Measurements from ENCODE around the gene HADH.
"Not testable (repeated sequence)": the region's sequence is repeated elsewhere in the genome, so short reads cannot be mapped to it uniquely, and the experiment has no call there.

HADH gene

GRCh38 chr4:107989537-107990386 is at the start of gene HADH:
Gene HADH (plus strand): TSS chr4:107989889. CDS start chr4:107989933, 44 bp downstream.
- Histone ChIP-seq H3K4me1 (ENCODE audit: control insufficient read depth, insufficient read depth, low read length) (peaks cover 13% of the 10 kb centered on the region), H3K9ac (ENCODE audit: low read depth, low read length) (peak within 1 kb of the TSS; percentile 86)

GRCh38 chr4:107945809-107946208 is 43.9 kb upstream of the HADH start:
- Histone ChIP-seq H3K4me3 (ENCODE audit: low read depth, low read length) (no peak overlapping the region), H3K27ac (ENCODE audit: low read depth, low read length) (no peak overlapping the region), H3K27me3 (ENCODE audit: control insufficient read depth, insufficient read depth, low read length) (no peaks in the 10 kb centered on the region), H3K4me1 (ENCODE audit: control insufficient read depth, insufficient read depth, low read length) (no peaks in the 10 kb centered on the region), H3K36me3 (ENCODE audit: control insufficient read depth, insufficient read depth, low read length) (peaks cover 29% of the 10 kb centered on the region), H3K9me3 (ENCODE audit: control insufficient read depth, insufficient read depth, low read length) (no peaks in the 10 kb centered on the region), H3K9ac (ENCODE audit: low read depth, low read length) (no peak overlapping the region)

More at GRCh38 chr4:107989537-107990386, at the start of gene HADH:
- peak within 1 kb of the TSS; percentile 93 for H3K4me3 ChIP-seq (ENCODE audit: low read depth, low read length)
- H3K27me3 ChIP-seq (ENCODE audit: control insufficient read depth, insufficient read depth, low read length) = 0 out of 2 replicates have a peak, but pooled peaks cover 7% of the 10 kb centered on the region
- H3K27ac ChIP-seq (ENCODE audit: low read depth, low read length) = peak within 1 kb of the TSS; percentile 50
- H3K9me3 ChIP-seq (ENCODE audit: control insufficient read depth, insufficient read depth, low read length) = no peaks in the 10 kb centered on the region
- no peaks in the 10 kb centered on the region for H3K36me3 ChIP-seq (ENCODE audit: control insufficient read depth, insufficient read depth, low read length)

- peaks cover 30% of the 10 kb centered on the region for H3K36me3 ChIP-seq (ENCODE audit: control insufficient read depth, insufficient read depth, low read length)
Observed at GRCh38 chr4:107950746-107951540, 38.7 kb upstream of the HADH start.

GRCh38 chr4:107951551-107951950 is 38.1 kb upstream of the HADH start:
- Histone ChIP-seq H3K9me3 (ENCODE audit: control insufficient read depth, insufficient read depth, low read length) (peaks cover 10% of the 10 kb centered on the region; the same call in 1 of the 2 replicates), H3K27ac (ENCODE audit: low read depth, low read length) (no peak overlapping the region), H3K4me1 (ENCODE audit: control insufficient read depth, insufficient read depth, low read length) (no peaks in the 10 kb centered on the region), H3K9ac (ENCODE audit: low read depth, low read length) (no peak overlapping the region), H3K36me3 (ENCODE audit: control insufficient read depth, insufficient read depth, low read length) (peaks cover 29% of the 10 kb centered on the region), H3K27me3 (ENCODE audit: control insufficient read depth, insufficient read depth, low read length) (no peaks in the 10 kb centered on the region), H3K4me3 (ENCODE audit: low read depth, low read length) (no peak overlapping the region)

More at GRCh38 chr4:107950746-107951540, 38.7 kb upstream of the HADH start:
- Histone ChIP-seq H3K9ac (ENCODE audit: low read depth, low read length) (no peak overlapping the region), H3K9me3 (ENCODE audit: control insufficient read depth, insufficient read depth, low read length) (peaks cover 4% of the 10 kb centered on the region; the same call in 1 of the 2 replicates), H3K27ac (ENCODE audit: low read depth, low read length) (no peak overlapping the region), H3K4me3 (ENCODE audit: low read depth, low read length) (no peak overlapping the region), H3K27me3 (ENCODE audit: control insufficient read depth, insufficient read depth, low read length) (no peaks in the 10 kb centered on the region), H3K4me1 (ENCODE audit: control insufficient read depth, insufficient read depth, low read length) (no peaks in the 10 kb centered on the region)

GRCh38 chr4:107956011-107956410 is 33.7 kb upstream of the HADH start:
- H3K9ac ChIP-seq (ENCODE audit: low read depth, low read length) = no peak overlapping the region
- H3K27ac ChIP-seq (ENCODE audit: low read depth, low read length) = no peak overlapping the region
- H3K4me3 ChIP-seq (ENCODE audit: low read depth, low read length) = no peak overlapping the region
- H3K4me1 ChIP-seq (ENCODE audit: control insufficient read depth, insufficient read depth, low read length) = no peaks in the 10 kb centered on the region
- H3K9me3 ChIP-seq (ENCODE audit: control insufficient read depth, insufficient read depth, low read length) = peaks cover 13% of the 10 kb centered on the region; the same call in 1 of the 2 replicates
- peaks cover 4% of the 10 kb centered on the region; the same call in 1 of the 2 replicates for H3K36me3 ChIP-seq (ENCODE audit: control insufficient read depth, insufficient read depth, low read length)
- H3K27me3 ChIP-seq (ENCODE audit: control insufficient read depth, insufficient read depth, low read length) = no peaks in the 10 kb centered on the region

- no peaks in the 10 kb centered on the region for H3K36me3 ChIP-seq (ENCODE audit: control insufficient read depth, insufficient read depth, low read length)
- no peak overlapping the region for H3K4me3 ChIP-seq (ENCODE audit: low read depth, low read length)
- H3K9me3 ChIP-seq (ENCODE audit: control insufficient read depth, insufficient read depth, low read length) = no peaks in the 10 kb centered on the region
- no peak overlapping the region for H3K27ac ChIP-seq (ENCODE audit: low read depth, low read length)
- no peaks in the 10 kb centered on the region for H3K27me3 ChIP-seq (ENCODE audit: control insufficient read depth, insufficient read depth, low read length)
- no peak overlapping the region for H3K9ac ChIP-seq (ENCODE audit: low read depth, low read length)
- H3K4me1 ChIP-seq (ENCODE audit: control insufficient read depth, insufficient read depth, low read length) = no peaks in the 10 kb centered on the region
Observed at GRCh38 chr4:107966903-107967302, 22.8 kb upstream of the HADH start.

GRCh38 chr4:107967519-107967918 is 22.2 kb upstream of the HADH start:
- not testable (repeated sequence) for H3K9me3 ChIP-seq (ENCODE audit: control insufficient read depth, insufficient read depth, low read length); H3K4me3 ChIP-seq (ENCODE audit: low read depth, low read length); H3K27ac ChIP-seq (ENCODE audit: low read depth, low read length); H3K4me1 ChIP-seq (ENCODE audit: control insufficient read depth, insufficient read depth, low read length); H3K36me3 ChIP-seq (ENCODE audit: control insufficient read depth, insufficient read depth, low read length); H3K9ac ChIP-seq (ENCODE audit: low read depth, low read length); H3K27me3 ChIP-seq (ENCODE audit: control insufficient read depth, insufficient read depth, low read length)

- H3K36me3 ChIP-seq (ENCODE audit: control insufficient read depth, insufficient read depth, low read length); H3K27me3 ChIP-seq (ENCODE audit: control insufficient read depth, insufficient read depth, low read length); H3K4me3 ChIP-seq (ENCODE audit: low read depth, low read length); H3K9ac ChIP-seq (ENCODE audit: low read depth, low read length); H3K9me3 ChIP-seq (ENCODE audit: control insufficient read depth, insufficient read depth, low read length); H3K27ac ChIP-seq (ENCODE audit: low read depth, low read length); H3K4me1 ChIP-seq (ENCODE audit: control insufficient read depth, insufficient read depth, low read length): not testable (repeated sequence)
Observed at GRCh38 chr4:107967921-107968320, 21.8 kb upstream of the HADH start.

GRCh38 chr4:107970063-107970798 is 19.5 kb upstream of the HADH start:
- no peak overlapping the region for H3K9ac ChIP-seq (ENCODE audit: low read depth, low read length)
- no peak overlapping the region for H3K4me3 ChIP-seq (ENCODE audit: low read depth, low read length)
- H3K27me3 ChIP-seq (ENCODE audit: control insufficient read depth, insufficient read depth, low read length) = no peaks in the 10 kb centered on the region
- H3K27ac ChIP-seq (ENCODE audit: low read depth, low read length) = no peak overlapping the region
- no peaks in the 10 kb centered on the region for H3K4me1 ChIP-seq (ENCODE audit: control insufficient read depth, insufficient read depth, low read length)
- no peaks in the 10 kb centered on the region for H3K9me3 ChIP-seq (ENCODE audit: control insufficient read depth, insufficient read depth, low read length)
- H3K36me3 ChIP-seq (ENCODE audit: control insufficient read depth, insufficient read depth, low read length) = no peaks in the 10 kb centered on the region

GRCh38 chr4:107972605-107973004 is 17.1 kb upstream of the HADH start:
- no peak overlapping the region for H3K27ac ChIP-seq (ENCODE audit: low read depth, low read length)

More at GRCh38 chr4:107972605-107973004, 17.1 kb upstream of the HADH start:
- H3K9me3 ChIP-seq (ENCODE audit: control insufficient read depth, insufficient read depth, low read length) = no peaks in the 10 kb centered on the region
- no peaks in the 10 kb centered on the region for H3K36me3 ChIP-seq (ENCODE audit: control insufficient read depth, insufficient read depth, low read length)
- H3K4me1 ChIP-seq (ENCODE audit: control insufficient read depth, insufficient read depth, low read length) = no peaks in the 10 kb centered on the region
- no peak overlapping the region for H3K4me3 ChIP-seq (ENCODE audit: low read depth, low read length)
- no peak overlapping the region for H3K9ac ChIP-seq (ENCODE audit: low read depth, low read length)
- no peaks in the 10 kb centered on the region for H3K27me3 ChIP-seq (ENCODE audit: control insufficient read depth, insufficient read depth, low read length)
